GM21576 (cell line): ENCODE data around the gene KRT13.
"Not testable (repeated sequence)": the region's sequence is repeated elsewhere in the genome, so short reads cannot be mapped to it uniquely, and the experiment has no call there.

Source experiments
- ATAC-seq: cut with Tn5 transposase; IDR thresholded peaks from one replicate; pipeline ENCODE4 v1.9.1; 2021; ENCODE audit warnings: mild to moderate bottlenecking, moderate library complexity; ENCODE audit not compliant: unreplicated experiment

Gene KRT13

DNA sequence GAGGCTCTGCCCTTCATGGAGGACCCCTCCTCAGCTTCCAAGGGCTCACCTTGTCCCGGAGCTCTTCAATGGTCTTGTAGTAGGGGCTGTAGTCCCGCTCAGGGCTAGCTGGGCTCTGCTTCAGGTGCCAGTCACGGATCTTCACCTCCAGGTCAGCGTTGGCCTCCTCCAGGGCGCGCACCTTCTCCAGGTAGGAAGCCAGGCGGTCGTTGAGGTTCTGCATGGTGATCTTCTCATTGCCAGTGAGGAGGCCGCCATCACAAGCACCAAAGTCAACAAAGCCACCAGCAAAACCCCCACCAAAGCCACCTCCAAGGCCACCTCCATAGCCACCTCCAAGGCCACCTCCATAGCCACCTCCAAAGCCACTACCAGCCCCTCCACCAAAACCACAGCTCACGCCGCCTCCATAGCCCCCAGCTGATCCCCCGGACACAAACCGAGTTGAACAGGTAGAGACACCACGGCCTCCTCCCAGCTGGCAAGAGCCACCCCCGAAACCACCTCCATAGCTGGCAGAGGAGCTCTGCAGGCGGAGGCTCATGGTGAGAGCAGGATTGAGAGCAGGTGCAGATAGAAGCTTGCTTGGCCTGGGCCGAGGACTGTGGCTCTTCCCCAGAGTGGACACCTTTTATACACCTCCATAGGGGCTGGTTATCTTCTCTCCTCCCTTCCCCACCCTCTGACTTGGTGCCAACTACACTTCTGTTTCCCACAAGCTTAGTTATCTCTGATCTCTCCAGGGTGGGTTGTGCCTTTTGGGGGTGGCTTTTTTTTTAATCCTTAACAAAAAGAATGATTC lies at the start of gene KRT13:
Gene KRT13 (minus strand): TSS at position 606 of the 802 bp plus-strand sequence. CDS start 62 bp downstream, at position 544.
- no peak for ATAC-seq

GRCh38 chr17:41553987-41554680 lies 48.7 kb upstream of the KRT13 start:
- ATAC-seq: no peak

GRCh38 chr17:41553176-41553575 lies 47.8 kb upstream of the KRT13 start:
- ATAC-seq: no peak

- no peak for ATAC-seq
Observed at GRCh38 chr17:41552455-41552854, 47.0 kb upstream of the KRT13 start.

DNA sequence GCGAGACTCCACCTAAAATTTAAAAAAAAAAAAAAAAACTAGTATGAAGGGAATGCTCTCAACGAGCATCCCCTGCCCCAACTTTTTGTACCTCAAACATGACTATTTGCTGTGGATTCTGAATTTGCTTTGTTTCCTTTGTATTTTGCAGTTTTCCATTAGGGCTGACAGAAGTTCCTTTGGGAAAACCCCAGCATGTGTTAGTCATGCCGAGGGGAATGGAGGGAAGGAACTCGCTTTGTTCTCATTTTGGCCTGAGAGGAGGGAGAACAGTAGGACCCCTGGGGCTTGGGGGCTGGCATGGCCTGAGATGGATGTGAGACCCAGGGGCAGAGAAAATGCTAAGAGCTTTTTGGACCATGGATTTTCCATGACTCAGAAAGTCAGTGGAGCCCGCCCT lies 46.0 kb upstream of the KRT13 start:
- ATAC-seq: no peak

- ATAC-seq: no peak
Observed at GRCh38 chr17:41549596-41550039, 44.2 kb upstream of the KRT13 start.

DNA sequence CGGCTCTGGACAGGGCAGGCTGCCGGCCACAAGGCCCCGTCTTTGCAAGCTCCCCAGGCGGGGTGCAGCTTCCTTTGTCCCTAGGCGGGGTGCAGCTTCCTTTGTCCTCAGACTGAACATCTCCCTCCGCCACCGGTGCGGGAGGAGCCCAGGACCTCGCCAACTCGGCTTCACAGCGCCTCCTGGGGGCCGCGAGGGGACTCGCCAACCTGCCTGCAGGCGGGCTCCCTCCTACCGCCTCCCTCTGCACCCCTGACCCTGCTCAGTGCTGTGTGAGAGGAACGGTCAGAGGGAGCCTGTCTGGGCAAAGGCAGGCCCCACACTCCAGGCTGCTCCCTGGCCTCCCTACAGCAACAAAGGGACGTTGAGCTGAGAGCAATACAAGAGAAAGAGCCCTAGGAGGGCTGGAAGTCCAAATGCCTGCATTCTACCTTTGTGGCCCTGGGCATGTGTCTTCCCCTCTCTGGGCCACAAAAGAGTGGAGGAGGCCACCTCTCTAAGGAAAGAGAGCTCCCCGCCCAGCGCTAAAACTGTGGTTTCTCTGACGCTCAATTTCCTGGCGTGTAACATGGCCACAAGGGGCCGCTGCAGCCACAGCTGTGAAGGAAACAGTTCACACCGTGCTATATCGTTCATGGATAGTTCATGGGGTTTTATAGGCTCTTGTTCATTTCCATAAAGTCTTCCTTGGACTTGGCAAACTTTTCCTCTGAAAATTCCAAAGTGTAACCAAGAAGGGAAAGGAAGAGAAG lies 43.6 kb upstream of the KRT13 start:
- peak; percentile 68 for ATAC-seq

DNA sequence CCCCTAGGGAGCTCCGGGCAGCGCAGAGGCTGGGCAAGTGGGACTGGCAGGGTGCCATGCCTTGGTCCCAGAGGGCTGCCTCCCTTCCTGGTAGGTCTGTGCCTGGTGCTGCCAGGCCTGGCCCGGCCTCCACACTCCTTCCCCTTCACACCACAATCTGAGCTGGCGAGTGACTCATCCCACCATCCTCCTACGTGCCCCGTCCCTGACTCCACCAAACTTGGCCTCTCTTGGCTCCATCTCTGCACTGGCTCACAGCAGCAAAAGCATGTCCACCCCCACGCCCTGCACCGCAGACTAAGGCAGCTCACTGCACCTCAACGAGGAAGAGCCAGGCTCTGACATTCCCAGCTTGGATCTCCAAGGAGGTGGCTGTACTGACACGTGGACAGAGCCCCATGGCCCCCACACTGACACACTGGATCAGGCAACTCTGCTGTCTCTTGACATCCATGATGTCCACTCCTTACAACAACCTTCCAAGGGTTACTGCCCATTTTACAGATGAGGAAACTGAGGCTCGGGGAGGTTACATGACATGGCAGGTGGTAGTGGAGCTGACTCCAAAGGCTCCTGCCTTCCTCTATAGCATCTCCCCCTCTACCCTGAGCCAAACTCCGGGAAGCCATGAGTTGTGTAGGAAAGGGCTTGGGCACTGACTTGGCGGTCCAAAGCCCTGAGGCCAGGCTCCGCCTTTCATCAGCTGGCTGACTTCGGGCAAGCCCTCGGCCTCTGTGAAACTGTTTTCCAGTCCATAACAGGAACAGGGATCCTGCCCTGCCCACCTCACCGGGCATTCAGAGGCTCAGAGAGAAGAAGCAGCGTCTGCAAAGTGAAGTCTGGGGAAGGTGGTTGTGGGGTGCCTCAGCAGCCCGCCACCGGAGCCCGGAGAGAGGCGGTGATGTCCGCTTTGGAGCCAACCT lies 42.8 kb upstream of the KRT13 start:
- ATAC-seq: no peak

DNA sequence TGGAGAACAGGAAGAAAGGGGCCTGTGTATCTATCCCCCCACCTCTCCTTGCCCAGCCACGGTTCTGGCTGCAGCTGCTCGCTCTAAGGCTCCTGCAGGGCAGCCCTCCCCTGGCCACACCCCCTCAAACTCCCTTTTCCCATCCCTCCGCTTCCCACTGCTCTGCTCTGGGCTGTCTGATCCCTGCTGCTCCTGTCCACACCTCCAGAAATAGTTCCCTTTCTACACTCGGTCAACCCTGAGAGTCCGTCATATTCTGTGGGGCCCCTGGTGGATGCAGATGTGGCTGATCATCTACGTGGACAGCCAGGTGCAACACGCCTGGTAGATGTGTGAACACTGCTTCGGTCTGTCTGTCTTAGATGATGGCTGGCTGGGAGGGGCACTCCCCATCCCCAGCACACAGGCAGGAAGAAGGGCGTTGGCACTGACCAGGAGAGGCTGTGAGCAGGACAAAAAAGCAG lies 42.0 kb upstream of the KRT13 start:
- no peak for ATAC-seq

DNA sequence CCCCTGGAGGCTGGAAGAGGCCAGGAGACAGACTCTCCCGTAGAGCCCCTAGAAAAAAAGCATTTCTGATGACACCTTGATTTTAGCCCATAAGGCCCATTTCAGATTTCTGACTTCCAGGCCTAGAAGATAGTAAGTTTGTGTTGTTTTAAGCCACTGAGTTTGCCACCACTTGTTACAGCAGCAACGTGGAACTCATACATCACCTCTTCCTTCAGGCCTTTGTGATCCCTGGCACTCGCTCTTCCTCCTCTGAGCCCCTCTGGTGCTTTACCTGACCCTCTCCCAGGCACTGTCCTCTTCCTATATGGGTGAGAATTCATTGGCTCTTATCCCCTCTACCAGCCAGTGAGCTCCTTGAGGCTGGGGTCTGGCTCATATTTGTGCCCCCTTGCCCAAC lies 41.4 kb upstream of the KRT13 start:
- ATAC-seq: no peak

DNA sequence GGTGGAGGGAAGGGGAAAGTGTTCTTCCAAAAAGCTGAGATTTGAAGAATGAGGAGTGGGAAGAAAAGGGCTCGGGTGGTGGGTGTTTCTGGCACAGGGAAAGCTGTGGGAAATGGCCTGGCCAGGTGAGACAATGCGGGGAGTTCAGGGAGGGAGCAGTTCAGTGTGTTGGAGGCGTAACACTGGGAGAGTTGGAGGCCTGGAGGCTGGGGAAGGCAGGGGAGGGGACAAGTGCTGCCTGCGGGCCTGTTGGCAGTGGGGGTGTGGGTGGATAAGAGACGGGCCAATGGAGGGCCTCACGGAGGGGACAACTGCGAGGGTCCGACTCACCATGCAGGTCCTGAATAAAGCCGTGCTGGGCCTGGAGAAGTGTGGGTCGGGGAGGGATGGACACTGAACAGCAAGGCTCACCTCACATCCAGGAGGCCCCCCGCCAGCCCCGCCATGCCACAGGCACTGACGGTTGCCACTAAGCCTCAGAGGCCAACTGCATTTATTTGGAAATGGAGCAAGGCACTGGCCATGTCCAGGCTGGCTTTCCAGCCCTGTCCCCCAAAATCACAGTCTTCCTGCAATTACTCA lies 40.5 kb upstream of the KRT13 start:
- no peak for ATAC-seq

- ATAC-seq: no peak
Observed at GRCh38 chr17:41544935-41545334, 39.5 kb upstream of the KRT13 start.

GRCh38 chr17:41544491-41544892 lies 39.1 kb upstream of the KRT13 start:
- no peak for ATAC-seq

- ATAC-seq: not testable (repeated sequence)
Observed at GRCh38 chr17:41542786-41543185, 37.4 kb upstream of the KRT13 start.

DNA sequence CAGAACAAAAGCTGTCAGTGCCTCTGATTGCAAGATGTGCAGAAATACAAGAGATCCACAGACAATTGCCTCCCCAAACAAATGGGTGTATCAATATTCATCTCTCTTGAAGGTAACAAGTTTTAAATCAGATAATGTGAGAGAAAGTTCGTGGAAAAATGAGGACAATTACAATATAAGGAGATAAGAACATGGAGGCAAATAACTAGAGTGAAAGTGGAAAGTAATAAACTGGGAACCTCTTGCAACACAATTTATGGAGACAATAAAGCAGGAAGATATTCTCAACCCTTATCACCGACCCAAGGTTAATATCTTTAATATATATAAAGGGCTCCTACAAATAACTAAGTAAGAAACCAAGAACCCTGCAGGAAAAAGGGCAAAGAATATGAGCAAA lies 36.9 kb upstream of the KRT13 start:
- no peak for ATAC-seq

DNA sequence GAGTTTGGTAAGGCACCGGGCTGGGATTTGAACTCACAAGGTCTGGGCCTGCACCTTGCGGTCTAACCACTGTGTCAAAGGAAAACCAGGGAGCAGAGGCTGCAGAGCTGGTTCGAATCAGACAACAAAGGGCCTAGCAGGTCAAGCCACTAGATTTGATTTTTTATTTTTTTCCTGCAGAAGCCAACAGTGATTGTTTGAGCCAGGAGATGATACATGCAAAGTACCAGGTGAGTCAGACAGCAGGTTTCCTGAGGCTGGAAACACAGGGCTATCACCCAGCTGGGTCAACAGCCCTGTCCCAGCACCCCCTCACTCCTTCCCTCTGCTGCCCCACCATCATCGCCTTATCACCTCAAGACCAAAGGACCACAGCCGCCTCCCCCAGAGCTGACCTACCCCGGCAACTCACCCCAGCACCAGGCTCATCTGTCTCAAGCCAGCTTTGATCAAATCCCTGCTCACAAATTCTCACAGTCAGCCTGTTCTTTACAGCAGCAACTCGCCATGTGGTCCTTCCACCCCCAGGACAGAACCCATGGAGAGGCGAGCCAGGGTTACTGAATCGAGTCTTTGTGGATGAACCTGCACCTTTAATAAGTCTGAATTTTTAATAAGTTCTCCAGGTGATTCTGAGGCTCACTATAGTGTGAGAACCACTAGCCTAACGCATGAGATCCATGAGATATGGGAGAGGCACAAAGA lies 35.7 kb upstream of the KRT13 start:
- no peak for ATAC-seq

GRCh38 chr17:41539979-41540701 lies 34.7 kb upstream of the KRT13 start:
- ATAC-seq: no peak

DNA sequence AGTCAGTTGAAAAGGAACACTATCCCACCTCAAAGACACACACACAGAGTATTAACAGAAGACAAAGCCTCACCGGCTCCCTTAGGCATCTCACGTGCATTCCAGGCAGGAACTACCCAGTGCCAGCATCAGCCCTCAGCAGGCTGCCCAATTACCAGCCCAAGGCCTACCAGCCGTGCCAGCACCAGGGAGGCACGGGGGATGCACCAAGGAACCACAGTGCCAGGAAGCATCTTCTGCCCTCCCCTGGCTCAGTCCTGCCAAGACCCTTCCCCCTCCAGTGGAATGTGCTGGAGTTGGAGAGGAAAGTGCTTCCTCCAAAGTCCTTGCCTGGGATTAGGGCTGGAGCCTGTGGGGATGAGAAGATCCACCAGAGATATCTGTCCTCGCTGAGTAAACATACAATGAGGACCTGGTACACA lies 33.7 kb upstream of the KRT13 start:
- ATAC-seq: no peak

DNA sequence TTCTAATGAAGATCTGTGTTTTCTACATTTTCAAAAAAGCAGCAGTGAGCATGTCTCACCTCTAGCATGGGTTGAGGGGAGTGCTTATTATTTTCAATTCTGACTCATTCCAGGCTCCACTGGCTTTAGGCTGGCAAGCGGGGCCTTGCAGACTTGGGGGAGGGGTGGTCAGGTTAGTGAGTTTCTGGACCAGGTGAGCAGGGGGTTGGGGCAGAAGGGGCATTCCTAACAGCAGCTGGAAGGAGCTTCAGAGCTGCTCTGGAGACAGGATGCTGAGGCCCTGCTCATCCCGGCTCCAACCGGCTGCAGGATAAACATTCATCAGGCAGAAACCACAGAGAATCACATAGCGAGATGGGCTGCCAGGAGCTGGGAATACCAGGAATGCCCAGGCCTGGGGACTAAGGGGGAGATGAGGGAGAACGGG lies 33.2 kb upstream of the KRT13 start:
- no peak for ATAC-seq
